H9 (cell line): Measurements from ENCODE around the gene AQP7. TPM values are rescaled to one million over a fixed set of nuclear protein-coding genes. Genes with fewer than 3 reads are reported as not detected.
A peak's percentile ranks its signal among the peaks of the same experiment; 100 is the strongest.

ENCODE experiments used
- DNase-seq: peaks from one replicate; pipeline ENCODE4 v3.0.0-alpha.2; 2017
- H2AFZ ChIP-seq: one replicate; pipeline ENCODE4 v1.6.1; 2013; ENCODE audit warnings: mild to moderate bottlenecking, low read length, control low read depth, moderate library complexity
- H2AK5ac ChIP-seq: 2 replicates; pipeline ENCODE4 v1.6.1; 2013; ENCODE audit warnings: low read length, control low read depth, mixed read lengths; ENCODE audit not compliant: insufficient read length
- H2BK120ac ChIP-seq: one replicate; pipeline ENCODE4 v1.6.1; 2013; ENCODE audit warnings: low read depth, mild to moderate bottlenecking, low read length, control low read depth, inconsistent platforms; ENCODE audit not compliant: poor library complexity, severe bottlenecking
- H2BK12ac ChIP-seq: 2 replicates; pipeline ENCODE4 v1.6.1; 2013; ENCODE audit warnings: low read length, control low read depth, mixed read lengths, low read depth; ENCODE audit not compliant: insufficient read length
- H2BK15ac ChIP-seq: 2 replicates; pipeline ENCODE4 v1.6.1; 2013; ENCODE audit warnings: low read depth, low read length, control low read depth
- H2BK20ac ChIP-seq: one replicate; pipeline ENCODE4 v1.6.1; 2013; ENCODE audit warnings: low read depth, mild to moderate bottlenecking, low read length, control low read depth, inconsistent platforms; ENCODE audit not compliant: poor library complexity, severe bottlenecking
- H2BK5ac ChIP-seq: 2 replicates; pipeline ENCODE4 v1.6.1; 2013; ENCODE audit warnings: low read length, control low read depth, mixed read lengths; ENCODE audit not compliant: insufficient read length
- H3K14ac ChIP-seq: 2 replicates; pipeline ENCODE4 v1.6.1; 2013; ENCODE audit warnings: low read length, control low read depth; ENCODE audit not compliant: insufficient read depth
- H3K18ac ChIP-seq: 2 replicates; pipeline ENCODE4 v1.6.1; 2013; ENCODE audit warnings: low read depth, mild to moderate bottlenecking, mixed read lengths, low read length, control low read depth; ENCODE audit not compliant: insufficient read length
- H3K23ac ChIP-seq: 2 replicates; pipeline ENCODE4 v1.6.1; 2013; ENCODE audit warnings: low read length, control low read depth, mixed read lengths, low read depth; ENCODE audit not compliant: insufficient read length
- H3K23me2 ChIP-seq: 2 replicates; pipeline ENCODE4 v1.6.1; 2013; ENCODE audit warnings: low read depth, mild to moderate bottlenecking, mixed read lengths, low read length, control low read depth; ENCODE audit not compliant: insufficient read length, poor library complexity, severe bottlenecking
- H3K27ac ChIP-seq: 2 replicates; pipeline ENCODE4 v1.5.1; 2013; ENCODE audit warnings: low read length, control low read depth, mixed read lengths, low read depth; ENCODE audit not compliant: insufficient read length
- H3K27me3 ChIP-seq: 2 replicates; pipeline ENCODE4 v1.6.1; 2013; ENCODE audit warnings: low read length, control low read depth, inconsistent platforms; ENCODE audit not compliant: insufficient read depth
- H3K4ac ChIP-seq: 2 replicates; pipeline ENCODE4 v1.6.1; 2013; ENCODE audit warnings: low read depth, mild to moderate bottlenecking, control low read depth, inconsistent platforms, low read length, moderate library complexity
- H3K4me1 ChIP-seq: 2 replicates; pipeline ENCODE4 v1.6.1; 2013; ENCODE audit warnings: low read length, control low read depth, inconsistent platforms; ENCODE audit not compliant: insufficient read depth
- H3K4me2 ChIP-seq: 2 replicates; pipeline ENCODE4 v1.6.1; 2013; ENCODE audit warnings: low read length, control low read depth, mixed read lengths; ENCODE audit not compliant: insufficient read length, insufficient read depth
- H3K56ac ChIP-seq: 2 replicates; pipeline ENCODE4 v1.6.1; 2013; ENCODE audit warnings: low read depth, mild to moderate bottlenecking, mixed read lengths, low read length, control low read depth; ENCODE audit not compliant: insufficient read length
- H3K79me1 ChIP-seq: 2 replicates; pipeline ENCODE4 v1.6.1; 2013; ENCODE audit warnings: low read depth, mild to moderate bottlenecking, moderate library complexity, low read length, control low read depth, inconsistent platforms; ENCODE audit not compliant: insufficient read depth, poor library complexity, severe bottlenecking
- H3K79me2 ChIP-seq: 2 replicates; pipeline ENCODE4 v1.6.1; 2013; ENCODE audit warnings: low read length, control low read depth, inconsistent platforms; ENCODE audit not compliant: insufficient read depth
- H3K9ac ChIP-seq: 2 replicates; pipeline ENCODE4 v1.6.1; 2013; ENCODE audit warnings: low read length, control low read depth, mixed read lengths; ENCODE audit not compliant: insufficient read length; ENCODE audit errors: extremely low read depth
- H3K9me3 ChIP-seq: one replicate; pipeline ENCODE4 v1.6.1; 2013; ENCODE audit warnings: low read depth, low read length, inconsistent platforms; ENCODE audit not compliant: control insufficient read depth
- H3T11ph ChIP-seq: one replicate; pipeline ENCODE4 v1.6.1; 2013; ENCODE audit warnings: mild to moderate bottlenecking, low read length, control low read depth, inconsistent platforms
- H4K20me1 ChIP-seq: one replicate; pipeline ENCODE4 v1.6.1; 2013; ENCODE audit not compliant: control insufficient read depth, insufficient read length, insufficient read depth
- H4K5ac ChIP-seq: 2 replicates; pipeline ENCODE4 v1.6.1; 2013; ENCODE audit warnings: low read depth, mild to moderate bottlenecking, mixed read lengths, low read length, control low read depth; ENCODE audit not compliant: insufficient read length
- H4K8ac ChIP-seq: replicated peaks from 2 replicates; pipeline ENCODE4 v1.6.1; 2013; ENCODE audit warnings: low read length, control low read depth, mixed read lengths, low read depth; ENCODE audit not compliant: insufficient read length
- H4K91ac ChIP-seq: 2 replicates; pipeline ENCODE4 v1.6.1; 2013; ENCODE audit warnings: low read depth, mild to moderate bottlenecking, moderate library complexity, mixed read lengths, low read length, control low read depth; ENCODE audit not compliant: insufficient read length
- H3K27ac Mint-ChIP-seq, 3 experiments: 2 replicates in 2 of 3; 3 replicates in 1 of 3; pipeline ENCODE4 v1.8.0; 2020 to 2021; ENCODE audit warnings: mixed read lengths in 3 of 3, mild to moderate bottlenecking in 1 of 3, moderate library complexity in 1 of 3
- H3K27me3 Mint-ChIP-seq: 2 replicates; pipeline ENCODE4 v1.8.0; 2021; ENCODE audit warnings: low read depth, mild to moderate bottlenecking, moderate library complexity, mixed read lengths
- H3K36me3 Mint-ChIP-seq, 3 experiments: 2 replicates in 2 of 3; 3 replicates in 1 of 3; pipeline ENCODE4 v1.8.0; 2020 to 2021; ENCODE audit warnings: low read depth in 3 of 3, mixed read lengths in 3 of 3; ENCODE audit not compliant: insufficient read depth in 1 of 3
- H3K4me1 Mint-ChIP-seq, 2 experiments: 2 replicates each; pipeline ENCODE4 v1.8.0; 2020; ENCODE audit warnings: mixed read lengths in 2 of 2
- H3K4me3 Mint-ChIP-seq, 2 experiments: 2 replicates in 1 of 2; 3 replicates in 1 of 2; pipeline ENCODE4 v1.8.0; 2020 to 2021; ENCODE audit warnings: mild to moderate bottlenecking in 2 of 2, mixed read lengths in 2 of 2, moderate library complexity in 1 of 2
- H3K9me3 Mint-ChIP-seq, 2 experiments: 2 replicates in 1 of 2; 3 replicates in 1 of 2; pipeline ENCODE4 v1.8.0; 2020; ENCODE audit warnings: mild to moderate bottlenecking in 2 of 2, mixed read lengths in 2 of 2, moderate library complexity in 1 of 2
- WGBS: extraction: QIAGEN DNeasy Blood & Tissue Kit; methylation state at CpG from one replicate; pipeline ENCODE4 v1.1.7; 2013; ENCODE audit warnings: missing lambda C conversion rate, low lambda C conversion rate, mixed read lengths; ENCODE audit not compliant: insufficient read length; ENCODE audit errors: extremely low coverage; 5-methylcytosine and 5-hydroxymethylcytosine counted together
- total RNA-seq: library from RNA; stranded (reverse); gene quantifications from 2 replicates; pipeline ENCODE4 v1.2.1, GENCODE V29; 2021
- TF ChIP-seq, protein P1 (sequence below): fragments of 200-600 bp; sonication (generic); conservative IDR thresholded peaks from 3 replicates; pipeline ENCODE4 v1.8.0; 2021; ENCODE audit warnings: antibody characterized with exemption, mild to moderate bottlenecking

The AQP7 gene
- total RNA-seq, 1 experiment from 2014 or later = not detected

GRCh38 chr9:33438926-33439680 lies 36.7 kb upstream of the AQP7 start:
- Histone ChIP-seq H2BK5ac (no peak overlapping the region), H3K79me1 (no peaks in the 10 kb centered on the region), H4K8ac (no peak overlapping the region), H4K20me1 (no peaks in the 10 kb centered on the region), H2BK15ac (no peak overlapping the region), H3K14ac (peak overlapping the region; percentile 70; the same call in 1 of the 2 replicates), H3K27me3 (no peaks in the 10 kb centered on the region), H3K4me1 (no peaks in the 10 kb centered on the region), H3K18ac (no peak overlapping the region), H3K4me2 (no peak overlapping the region), H3K4ac (no peak overlapping the region), H3K23ac (no peak overlapping the region), H3T11ph (no peak overlapping the region), H3K79me2 (no peaks in the 10 kb centered on the region), H2BK12ac (no peak overlapping the region), H3K9ac (no peak overlapping the region), H2AK5ac (no peak overlapping the region), H3K27ac (no peak overlapping the region), H3K9me3 (no peaks in the 10 kb centered on the region), H4K91ac (no peak overlapping the region), H3K56ac (no peak overlapping the region), H4K5ac (no peak overlapping the region), H2BK120ac (no peak overlapping the region), H2BK20ac (no peak overlapping the region), H3K23me2 (no peaks in the 10 kb centered on the region), H2AFZ (no peak overlapping the region)
- Mint-ChIP-seq H3K36me3 (no peaks in the 10 kb centered on the region), H3K27me3 (peaks cover 11% of the 10 kb centered on the region), H3K27ac (no peak overlapping the region), H3K9me3 (no peaks in the 10 kb centered on the region), H3K4me3 (no peak overlapping the region), H3K4me1 (peaks cover 18 to 24% of the 10 kb centered on the region in 2 experiments)
- TF ChIP-seq, protein P1, sequence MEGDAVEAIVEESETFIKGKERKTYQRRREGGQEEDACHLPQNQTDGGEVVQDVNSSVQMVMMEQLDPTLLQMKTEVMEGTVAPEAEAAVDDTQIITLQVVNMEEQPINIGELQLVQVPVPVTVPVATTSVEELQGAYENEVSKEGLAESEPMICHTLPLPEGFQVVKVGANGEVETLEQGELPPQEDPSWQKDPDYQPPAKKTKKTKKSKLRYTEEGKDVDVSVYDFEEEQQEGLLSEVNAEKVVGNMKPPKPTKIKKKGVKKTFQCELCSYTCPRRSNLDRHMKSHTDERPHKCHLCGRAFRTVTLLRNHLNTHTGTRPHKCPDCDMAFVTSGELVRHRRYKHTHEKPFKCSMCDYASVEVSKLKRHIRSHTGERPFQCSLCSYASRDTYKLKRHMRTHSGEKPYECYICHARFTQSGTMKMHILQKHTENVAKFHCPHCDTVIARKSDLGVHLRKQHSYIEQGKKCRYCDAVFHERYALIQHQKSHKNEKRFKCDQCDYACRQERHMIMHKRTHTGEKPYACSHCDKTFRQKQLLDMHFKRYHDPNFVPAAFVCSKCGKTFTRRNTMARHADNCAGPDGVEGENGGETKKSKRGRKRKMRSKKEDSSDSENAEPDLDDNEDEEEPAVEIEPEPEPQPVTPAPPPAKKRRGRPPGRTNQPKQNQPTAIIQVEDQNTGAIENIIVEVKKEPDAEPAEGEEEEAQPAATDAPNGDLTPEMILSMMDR = no peak
- WGBS = no CpG with 5 or more reads among the region's 7 CpGs
- DNase-seq = no peak
